Retina (tissue), 1 donor: ENCODE results near the gene PAEP.

Experiments
- DNase-seq: peaks from one replicate; pipeline ENCODE4 v3.0.0-alpha.2; 2016

The PAEP gene

DNA sequence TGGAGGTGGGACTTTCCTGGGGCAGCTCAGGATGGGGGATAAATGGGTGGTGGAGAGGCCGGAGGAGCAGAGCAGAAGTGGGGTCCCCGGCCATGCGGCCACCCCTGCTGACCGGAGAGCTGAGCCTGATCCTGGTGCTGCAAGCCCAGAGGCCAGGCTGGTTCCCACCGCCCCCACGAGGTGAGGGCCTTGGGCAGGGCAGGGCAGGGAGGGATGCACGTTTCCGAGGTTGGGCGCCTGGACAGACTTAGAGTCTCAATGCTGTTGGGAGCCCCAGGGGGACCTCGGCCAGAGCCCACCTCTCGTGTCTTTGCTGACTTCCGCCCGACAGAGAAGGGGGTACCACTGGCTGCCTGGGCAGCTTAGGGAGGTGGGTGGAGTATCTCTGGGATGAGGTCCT, 10.1 kb upstream of the PAEP start:
- no peak for DNase-seq

DNA sequence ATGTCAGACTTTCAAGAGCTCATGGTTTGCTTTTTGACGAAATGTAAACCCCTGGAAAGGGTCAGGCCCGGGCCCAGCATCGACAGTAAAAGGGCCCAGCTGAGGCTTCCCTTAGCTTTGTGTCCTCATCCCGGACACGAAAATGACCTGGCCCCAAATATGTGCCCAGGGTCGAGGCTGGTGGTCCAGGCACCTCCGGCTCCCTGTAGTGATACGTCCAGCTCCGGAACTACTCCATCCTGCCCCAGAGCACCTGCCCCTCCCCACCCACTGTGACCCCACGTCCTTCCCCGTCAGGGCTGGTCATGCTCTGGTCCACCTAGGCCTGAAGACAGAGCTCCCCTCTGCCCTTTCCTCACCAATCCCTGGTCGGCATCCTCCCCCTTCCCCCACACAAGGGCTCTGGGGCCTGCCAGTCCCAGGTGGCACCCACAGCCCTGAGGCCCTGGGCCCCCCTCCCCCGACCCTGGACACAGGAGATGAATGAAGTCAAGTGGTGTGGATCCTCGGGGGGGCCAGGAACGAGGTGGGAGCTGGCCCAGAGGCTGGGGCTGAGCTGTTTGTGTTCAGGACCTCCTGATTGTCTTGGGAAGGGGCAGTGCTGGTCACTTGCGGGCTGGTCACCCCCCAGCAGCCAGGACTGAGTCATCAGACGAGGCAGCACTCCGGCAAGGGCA, 9.4 kb upstream of the PAEP start:
- no peak for DNase-seq

DNA sequence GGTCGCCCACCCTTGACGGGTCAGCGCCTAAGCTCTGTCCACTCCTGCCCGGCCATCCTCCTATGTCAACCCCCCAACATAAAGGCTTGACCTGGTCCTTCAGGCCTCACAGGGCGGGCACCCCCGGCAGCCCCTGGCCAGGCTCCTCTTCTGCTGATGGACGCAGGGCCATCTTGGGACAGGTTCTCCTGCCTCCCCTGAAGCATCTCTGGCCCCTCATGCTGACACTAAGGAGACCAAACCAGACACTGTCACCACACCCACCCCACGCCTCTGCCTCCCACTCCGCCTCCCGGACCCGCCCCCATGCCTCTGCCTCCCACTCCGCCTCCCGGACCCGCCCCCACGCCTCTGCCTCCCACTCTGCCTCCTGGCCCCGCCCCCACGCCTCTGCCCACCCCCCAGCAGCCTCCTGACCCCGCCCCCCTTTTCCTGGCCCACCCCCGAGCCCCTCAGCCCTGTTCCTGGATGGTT, 8.8 kb upstream of the PAEP start:
- no peak for DNase-seq

DNA sequence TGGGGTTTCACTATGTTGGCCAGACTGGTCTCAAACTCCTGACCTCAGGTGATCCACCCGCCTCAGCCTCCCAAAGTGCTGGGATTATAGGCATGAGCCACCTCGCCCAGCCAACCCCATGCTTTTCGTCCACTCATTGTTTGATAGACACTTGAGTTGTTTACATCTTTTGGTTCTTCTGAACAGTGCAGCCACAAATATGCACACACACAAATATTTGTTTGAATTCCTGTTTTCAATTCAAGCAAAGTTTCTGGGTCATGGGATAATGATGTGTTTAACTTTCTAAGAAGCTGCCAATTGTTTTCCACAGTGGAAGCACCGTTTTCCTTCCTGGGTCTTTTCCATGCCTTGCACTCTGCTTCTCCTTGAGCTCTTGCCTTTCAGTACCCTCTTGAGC, 6.8 kb upstream of the PAEP start:
- DNase-seq: no peak

DNA sequence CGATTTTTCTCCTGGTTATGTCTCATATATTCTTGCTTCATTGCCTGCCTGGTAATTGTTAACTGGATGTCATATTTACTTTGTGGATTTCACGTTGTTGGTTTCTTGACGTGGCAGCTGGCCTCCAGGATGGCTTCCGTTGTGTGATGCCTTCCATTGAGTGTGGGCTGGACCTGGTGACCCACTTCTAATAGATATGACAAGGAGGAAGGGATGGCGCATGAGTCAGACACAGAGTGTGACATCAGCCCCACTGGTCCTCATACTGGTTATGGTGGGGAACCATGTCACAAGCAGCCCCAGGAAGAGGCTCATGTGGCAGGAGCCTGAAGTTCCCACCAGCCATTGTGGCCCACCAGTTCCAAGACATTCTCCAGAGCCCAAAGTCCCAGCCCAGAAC, 6.4 kb upstream of the PAEP start:
- no peak for DNase-seq

DNA sequence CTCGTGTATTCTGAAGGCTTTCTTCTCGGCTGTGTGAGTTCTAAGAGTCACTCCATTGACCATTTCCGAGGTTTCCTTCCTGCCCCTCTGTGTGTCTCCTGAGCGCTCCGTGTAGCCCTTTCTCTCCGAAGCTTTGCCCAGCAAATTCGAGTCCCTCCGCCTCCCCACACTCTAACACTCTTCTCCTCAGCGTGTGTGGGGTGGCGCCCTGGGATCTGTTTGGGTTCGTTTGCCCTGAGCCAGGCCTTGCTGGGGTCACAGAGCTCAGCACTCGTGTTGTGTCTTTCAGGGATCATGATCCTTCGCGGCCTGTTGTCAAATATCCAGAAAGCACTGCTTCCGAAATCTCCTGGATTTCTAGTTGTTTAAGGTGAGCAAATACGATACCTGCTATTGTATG, 5.6 kb upstream of the PAEP start:
- no peak for DNase-seq

DNA sequence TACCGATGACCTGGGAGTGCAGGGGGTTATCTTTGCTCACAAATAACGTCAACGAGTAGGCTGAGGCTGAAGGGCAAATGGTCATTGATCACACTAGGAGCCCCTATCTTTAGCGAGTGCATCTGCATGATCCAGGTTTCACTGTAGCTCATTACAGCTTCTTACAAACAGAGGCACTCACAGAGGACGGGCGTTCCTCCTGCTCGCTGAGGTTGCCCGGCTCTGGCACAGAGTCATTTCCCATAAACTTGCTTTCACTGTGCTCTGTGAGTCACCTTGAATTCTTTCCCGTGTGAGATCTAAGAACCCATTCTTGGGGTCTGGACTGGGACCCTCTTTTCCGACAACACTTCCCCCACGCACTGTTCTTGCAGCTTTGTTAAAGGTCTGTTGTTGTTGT, 1.9 kb upstream of the PAEP start:
- no peak for DNase-seq

DNA sequence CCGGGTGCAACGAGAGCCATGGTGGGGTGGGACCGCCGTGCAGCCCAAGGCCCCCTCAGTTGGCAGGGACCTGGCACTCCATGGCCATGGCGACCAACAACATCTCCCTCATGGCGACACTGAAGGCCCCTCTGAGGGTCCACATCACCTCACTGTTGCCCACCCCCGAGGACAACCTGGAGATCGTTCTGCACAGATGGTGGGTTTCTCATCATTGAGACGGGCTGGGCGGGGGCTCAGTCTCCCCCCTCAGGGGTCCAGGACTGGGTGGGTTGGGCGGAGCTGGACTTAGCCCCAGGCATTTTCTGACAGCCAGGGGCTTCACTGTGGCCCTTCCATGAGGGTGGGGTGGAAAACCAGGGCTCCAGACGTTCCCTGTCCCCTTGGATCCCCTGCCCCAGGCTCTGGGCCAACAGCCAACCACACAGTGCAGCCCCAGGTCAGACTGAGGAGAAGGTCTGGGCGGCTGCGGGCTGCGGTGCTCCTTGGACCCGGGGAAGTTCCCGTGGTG, 734 bp downstream of the PAEP start:
- no peak for DNase-seq

DNA sequence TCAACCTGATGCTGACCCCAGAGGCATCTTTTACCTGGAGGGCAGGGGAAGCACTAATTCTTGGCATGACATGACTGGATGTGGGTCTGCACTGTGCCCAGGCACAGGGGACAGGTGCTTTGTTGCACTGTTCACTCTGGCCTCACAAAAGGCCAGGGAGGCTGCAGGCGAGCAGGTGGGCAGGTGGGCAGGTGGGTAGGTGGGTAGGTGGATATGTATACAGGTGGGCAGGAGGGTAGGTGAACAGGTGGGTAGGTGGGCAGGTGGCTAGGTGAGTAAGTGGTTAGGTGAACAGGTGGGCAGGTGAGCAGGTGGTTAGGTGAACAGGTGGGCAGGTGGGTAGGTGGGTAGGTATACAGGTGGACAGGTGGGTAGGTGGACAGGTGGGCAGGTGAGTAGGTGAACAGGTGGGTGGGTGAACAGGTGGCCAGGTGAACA, 1.5 kb downstream of the PAEP start:
- DNase-seq: no peak

DNA sequence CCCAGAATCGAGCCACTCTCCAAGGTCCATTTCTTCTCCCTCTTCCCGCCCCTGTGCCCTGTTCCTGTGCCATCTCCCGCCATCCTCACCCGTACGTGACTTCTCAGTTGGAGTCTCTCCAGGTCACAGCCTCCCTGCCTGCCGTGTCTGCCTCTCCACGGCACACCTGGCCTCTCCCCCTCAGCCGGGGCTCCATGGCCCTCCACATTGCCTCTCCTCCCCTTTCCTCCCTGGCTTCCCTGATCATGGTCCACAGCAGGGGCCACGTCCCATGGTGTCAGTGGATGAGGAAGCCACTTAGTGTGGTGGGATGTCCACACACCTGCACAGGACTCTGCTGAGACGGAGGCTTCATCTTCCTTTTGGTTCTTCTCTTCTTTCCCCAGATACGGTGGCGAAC, 2.3 kb downstream of the PAEP start:
- no peak for DNase-seq

DNA sequence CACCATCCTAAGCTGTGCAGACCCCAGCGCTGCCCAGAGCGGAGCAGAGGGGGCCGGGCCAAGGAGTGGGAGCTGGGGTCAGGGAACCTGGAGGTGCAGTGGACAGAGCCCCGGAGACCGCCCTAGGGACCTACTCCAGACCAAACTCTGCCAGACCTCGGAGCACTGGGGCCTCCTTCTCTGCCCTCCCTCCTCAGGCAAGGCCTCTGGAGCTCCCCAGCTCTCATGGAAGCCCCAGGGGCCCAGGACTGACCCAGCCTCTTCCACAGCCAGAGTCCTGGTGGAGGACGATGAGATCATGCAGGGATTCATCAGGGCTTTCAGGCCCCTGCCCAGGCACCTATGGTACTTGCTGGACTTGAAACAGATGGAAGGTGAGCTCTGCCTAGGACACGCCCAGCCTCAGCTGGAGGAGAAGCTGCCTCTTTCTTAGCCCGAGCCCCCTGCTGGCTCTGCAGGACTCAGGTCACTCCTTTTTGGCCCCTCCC, 3.6 kb downstream of the PAEP start:
- DNase-seq: no peak

DNA sequence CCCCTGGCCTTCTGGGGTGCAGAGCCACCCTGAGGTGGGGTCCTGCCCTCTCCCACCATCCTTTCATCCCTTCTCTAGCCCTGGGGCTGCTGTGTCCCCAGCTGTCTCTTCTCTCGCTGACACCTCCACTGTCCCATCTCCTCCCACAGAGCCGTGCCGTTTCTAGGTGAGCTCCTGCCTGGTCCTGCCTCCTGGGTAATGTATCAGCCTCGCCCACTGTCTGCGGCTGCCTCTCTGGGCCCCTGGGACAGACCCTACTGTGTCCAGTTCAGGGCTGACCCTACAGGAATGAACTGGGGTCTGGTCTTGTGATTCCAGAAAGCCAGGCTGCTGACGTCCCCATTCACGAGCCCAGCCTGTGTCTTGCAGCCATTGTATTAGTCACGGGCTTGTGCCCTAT, 4.1 kb downstream of the PAEP start:
- no peak for DNase-seq

DNA sequence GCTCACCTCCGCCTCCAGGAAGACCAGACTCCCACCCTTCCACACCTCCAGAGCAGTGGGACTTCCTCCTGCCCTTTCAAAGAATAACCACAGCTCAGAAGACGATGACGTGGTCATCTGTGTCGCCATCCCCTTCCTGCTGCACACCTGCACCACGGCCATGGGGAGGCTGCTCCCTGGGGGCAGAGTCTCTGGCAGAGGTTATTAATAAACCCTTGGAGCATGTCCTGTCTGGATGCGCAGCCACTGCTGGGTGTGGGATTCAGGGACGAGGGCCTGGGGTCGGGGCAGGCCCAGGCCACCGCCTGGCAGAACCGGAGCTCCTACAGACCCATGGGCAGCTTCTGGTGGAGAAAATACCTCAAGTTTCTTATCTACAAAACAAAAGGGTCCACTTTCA, 5.0 kb downstream of the PAEP start:
- DNase-seq: no peak

DNA sequence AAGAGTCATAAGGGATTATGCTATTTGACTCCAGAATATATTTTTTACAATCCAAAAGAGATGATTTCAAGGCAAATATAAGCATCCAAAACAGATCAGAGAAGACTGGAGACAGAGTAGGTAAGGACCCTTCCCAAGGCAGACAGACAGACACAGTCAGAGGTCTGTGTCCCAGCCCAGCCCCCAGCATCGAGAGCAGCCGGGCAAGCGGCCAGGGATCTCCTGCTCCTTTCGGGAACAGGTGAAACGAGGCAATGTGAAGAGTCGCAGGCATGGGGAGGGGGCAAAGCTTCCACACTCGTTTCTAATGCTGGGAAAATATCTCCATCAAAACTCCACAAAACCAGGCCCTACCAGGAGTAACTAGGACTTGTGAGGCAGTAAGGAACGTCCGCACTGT, 5.8 kb downstream of the PAEP start:
- no peak for DNase-seq

DNA sequence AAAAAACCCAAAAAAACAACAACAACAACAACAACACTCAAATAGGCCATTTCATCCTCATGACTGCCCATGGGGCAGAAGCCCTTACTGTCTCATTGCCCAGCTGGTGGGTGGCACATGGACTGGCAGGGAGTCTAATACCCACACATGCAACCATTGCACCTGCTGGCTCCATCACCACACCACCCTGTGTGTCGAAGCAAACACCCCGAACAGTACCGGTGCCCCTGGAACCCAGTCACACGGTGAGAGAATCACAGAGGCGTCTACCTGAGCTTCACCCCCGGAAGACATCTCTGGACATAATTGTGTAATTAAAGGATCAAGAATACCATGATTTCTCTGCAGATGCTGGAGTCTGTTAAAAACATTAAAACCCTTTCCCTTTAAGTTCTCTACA, 6.5 kb downstream of the PAEP start:
- DNase-seq: no peak

DNA sequence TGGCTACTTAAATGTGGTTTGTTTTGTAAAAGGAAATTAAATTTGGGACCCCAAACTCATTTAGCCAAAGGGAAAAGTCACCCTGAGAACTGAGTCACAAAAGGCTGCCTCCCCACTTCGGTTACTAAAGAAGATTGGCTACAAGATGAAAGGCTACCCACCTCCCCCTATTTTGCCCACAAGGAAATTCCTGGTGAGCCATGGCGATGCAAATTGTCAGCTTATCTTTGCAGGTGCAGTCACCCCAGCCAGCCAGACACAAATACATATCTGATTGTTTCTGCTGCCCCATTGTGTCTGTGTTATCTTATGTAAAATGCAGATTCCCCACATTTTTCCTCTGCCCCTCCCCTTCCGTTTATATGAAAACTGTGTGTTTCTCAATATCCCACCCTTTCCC, 8.9 kb downstream of the PAEP start:
- DNase-seq: no peak

DNA sequence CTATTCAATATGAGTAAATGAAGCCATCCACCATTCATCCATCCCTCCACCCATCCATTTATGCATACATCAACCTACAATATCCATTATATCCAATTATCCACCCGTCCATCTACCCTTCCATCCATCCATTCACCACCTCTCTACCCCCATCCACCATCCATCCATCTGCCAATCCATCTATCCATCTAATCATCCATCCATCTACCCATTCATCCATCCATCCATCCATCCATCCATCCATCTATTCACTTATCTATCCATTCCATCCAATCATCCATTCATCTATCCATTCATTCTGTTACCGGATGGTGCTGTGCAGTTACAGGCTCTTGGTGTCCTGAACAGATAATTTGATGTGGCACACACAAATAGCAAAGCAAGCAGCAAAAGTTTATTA, 10.7 kb downstream of the PAEP start:
- DNase-seq: no peak

DNA sequence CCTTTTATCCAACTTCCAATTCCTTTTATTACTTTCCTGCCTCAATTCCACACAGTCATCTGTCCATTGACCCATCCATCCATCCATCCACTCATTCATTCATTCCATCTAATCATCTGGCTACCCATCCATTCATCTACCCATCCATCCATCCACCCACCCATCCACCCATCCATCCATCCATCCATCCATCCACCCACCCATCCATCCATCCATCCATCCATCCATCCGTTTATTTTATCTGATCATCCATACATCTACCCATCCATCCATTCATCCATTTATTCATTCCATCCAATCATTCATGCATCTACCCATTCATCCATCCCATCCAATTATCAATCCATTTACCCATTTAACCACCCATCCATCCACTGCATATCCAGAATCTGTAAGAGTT, 11.6 kb downstream of the PAEP start:
- no peak for DNase-seq

DNA sequence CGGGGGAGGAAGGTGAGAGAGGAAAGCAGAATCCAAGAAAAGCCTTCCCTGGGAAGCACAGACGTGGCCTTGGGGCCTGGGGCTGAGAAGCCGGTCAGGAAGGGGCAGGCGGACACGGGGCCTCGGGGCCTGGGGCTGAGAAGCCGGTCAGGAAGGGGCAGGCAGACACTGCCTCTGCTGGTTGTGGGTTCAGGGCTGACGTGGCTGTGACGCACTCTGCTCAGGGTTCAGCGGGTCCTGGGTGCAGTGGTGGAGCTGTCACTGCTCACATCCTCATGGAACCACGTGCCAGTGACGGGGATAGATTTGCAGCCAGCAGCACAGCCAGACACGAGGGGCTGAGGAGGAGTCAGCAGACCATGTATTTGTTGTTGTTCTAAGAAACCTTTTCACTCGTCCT, 12.8 kb downstream of the PAEP start:
- no peak for DNase-seq

DNA sequence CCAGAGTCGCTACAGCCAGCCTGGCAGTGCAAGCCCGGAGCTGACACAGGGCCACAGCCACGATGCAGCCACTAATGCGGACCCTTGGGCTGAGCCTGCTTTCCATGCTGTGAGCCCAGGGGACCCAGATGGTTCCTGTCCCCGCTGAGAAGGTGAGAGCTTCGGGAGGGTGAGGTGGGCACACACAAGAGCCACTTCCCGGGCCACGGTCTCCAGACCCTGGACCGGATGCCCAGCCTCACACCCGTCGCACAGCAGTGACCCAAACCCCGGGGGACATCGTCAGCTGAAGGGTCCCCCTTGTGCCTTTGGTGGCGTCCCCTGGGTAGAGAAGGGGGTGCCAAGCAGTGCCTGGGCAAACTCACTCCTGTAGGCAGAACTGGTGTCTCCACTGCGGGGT, 13.4 kb downstream of the PAEP start:
- no peak for DNase-seq

DNA sequence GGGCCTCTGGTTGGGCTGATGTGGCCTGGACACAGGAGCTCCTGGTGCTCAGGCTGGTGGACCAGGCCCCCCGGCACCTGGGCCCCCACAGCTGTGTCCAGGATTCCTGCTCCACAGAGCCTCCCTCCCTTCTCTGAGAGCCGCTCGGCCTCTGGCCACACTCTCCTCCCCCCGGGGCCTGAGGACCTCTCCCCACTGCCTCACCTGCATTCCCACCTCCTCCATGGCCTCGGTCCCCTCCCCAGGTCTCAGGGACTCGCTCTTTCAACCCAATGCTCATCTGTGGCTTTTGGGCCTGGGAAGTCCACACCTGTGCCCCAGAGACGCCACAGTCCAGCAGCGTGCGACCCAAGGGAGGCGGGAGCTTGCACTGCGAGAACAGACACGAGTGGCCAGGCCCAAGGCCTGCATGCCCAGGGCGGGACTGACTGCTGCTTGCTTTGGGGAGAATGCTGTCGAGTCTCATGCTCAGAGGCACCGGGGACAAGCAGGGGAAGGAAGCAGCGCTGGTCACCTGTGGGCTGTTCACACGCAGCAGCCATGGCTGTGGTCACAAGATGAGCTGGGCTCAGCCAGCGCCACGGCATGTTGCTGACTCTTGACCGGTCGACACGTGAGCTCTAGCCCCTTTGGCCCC, 14.6 kb downstream of the PAEP start:
- no peak for DNase-seq

DNA sequence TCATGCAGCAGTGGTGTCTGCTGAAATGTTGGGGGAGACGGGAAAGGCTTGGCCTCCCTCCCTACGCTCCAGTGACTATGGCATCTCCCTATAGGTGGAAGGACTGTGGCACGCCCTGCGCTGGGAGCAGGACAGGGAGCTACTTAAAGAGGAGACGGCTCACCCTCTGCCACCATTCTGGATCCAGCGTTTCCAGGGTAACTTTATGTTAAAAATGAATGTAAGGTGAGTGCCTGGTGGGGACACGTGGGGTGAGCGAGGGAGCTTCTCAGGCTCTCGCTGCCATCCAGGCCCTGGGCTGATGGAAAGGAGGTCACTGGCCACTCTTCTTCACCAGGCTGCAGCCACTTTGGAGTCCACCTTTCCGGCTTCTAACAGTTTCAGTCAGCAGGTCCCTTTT, 15.7 kb downstream of the PAEP start:
- no peak for DNase-seq

DNA sequence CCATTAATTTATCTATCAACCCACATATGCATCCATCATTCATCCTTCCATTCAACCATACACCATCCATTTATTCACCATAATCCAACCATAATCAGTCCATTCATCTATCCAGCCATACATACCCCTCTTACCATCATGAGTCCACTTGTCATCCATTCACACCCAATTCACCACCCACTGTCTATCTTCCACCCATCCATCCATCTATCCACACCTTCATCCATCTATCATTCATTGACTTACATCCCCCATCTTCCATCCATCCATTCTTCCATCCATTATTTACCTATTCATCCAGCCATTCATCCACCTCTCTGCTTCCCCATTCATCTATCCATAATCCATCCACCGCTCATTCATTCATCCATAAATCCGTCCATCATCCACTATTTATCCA, 17.8 kb downstream of the PAEP start:
- DNase-seq: no peak

DNA sequence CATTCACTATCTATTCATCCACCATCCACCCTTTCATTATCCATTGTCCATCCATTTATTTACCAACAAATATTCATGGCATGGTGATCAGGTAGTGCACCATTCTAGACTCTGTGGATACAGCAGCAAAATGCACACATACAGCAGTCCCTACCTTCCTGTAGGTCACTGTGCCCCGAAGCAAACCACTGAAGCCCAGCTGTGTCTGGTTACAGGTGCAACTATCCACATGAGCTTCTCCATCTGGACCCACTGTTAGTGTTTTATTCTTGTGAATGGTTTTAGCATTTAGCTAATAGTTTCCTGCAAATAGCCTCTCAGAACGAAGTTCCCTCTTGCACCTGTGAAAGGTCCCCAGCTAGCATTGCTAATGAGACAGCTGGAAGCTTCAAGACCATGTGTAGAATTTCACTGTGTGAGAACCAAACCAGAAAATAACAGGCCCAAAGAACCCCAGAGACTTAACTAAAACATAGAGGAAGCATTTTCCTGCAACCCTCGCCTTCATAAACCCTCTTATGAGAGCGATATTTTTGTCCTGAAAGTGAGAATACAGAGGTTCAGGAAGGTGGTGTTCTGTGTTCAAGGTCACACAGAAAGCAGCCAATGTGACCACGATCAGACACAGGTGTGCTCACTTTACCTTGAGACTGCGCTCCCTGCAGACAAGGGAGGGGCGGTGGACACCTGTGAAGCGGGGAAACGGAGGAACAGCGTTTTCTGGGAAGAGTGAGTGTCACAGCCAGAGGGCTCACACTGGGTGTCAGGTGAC, 18.5 kb downstream of the PAEP start:
- no peak for DNase-seq
